NCI-H69 (cell line): ENCODE results near the gene COL26A1.
"Not testable (repeated sequence)": the region's sequence is repeated elsewhere in the genome, so short reads cannot be mapped to it uniquely, and the experiment has no call there.

Experiments
- DNase-seq: peaks from one replicate; lab custom pipeline; 2025; lab: John Stamatoyannopoulos, UW

The COL26A1 gene

DNA sequence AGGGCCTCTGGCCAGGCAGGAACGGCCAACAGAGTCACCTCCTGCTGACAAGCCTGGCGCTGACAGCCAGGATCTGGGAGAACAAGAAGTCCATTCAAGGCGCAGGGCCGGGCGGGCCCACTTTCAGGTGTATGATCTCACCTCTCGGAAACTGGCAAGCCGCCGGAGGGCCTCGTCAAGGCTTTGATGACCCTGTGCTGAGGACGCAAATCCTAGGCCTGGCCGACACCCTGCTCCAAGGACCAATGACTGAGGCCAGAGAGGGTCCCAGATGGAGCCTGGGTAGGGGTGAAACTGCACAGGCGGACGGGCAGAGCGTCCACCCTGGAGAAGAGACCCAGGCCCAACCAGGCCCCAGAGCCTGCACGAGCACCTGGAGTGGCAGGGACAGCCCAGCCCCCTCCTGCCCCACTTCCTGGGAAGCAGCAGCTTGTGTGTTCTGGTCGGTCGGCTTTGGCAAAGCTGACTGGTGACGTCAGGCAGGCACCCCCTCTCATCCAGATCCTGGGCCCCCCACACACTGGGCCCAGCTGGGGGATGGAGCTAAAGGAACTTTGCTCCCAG lies 235.8 kb downstream of the COL26A1 start:
- DNase-seq, result no peak

DNA sequence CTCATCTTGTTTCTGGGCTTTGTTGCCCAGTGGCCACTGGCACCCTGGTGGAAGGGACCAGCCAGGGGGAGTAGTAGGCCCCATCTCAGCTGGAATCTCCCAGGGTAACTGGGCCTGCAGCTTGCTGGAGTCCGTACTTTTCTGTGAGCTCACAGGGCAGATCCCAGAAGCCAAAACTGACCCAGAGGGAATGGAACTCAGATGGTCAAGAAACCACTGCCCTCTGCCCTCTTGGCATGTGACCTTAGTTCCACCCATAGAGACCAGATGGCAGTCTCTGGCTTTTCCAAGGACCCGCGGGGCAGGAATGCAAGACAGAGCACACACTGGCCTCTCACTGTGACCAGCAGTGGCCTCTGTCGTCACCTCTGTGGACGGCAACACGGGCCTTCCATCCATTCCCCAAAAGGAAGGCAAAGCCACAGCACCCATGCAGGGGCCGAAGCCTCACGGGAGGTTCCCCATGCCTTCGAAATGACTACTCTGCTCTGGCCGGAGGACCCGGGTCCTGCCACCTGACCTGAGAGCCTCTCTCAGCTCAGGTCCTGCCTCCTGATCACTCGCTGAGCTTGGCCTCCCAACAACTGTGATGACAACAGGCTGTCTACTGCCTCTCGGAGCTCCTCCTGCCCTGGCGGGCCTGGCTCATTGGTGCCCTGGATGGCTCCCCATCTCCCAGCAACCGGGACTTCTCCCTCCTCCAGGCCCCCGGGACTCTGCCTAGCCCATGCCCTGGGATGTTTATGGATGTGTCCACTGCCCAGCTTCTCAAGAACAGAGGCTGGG lies 236.5 kb downstream of the COL26A1 start:
- no peak for DNase-seq

DNA sequence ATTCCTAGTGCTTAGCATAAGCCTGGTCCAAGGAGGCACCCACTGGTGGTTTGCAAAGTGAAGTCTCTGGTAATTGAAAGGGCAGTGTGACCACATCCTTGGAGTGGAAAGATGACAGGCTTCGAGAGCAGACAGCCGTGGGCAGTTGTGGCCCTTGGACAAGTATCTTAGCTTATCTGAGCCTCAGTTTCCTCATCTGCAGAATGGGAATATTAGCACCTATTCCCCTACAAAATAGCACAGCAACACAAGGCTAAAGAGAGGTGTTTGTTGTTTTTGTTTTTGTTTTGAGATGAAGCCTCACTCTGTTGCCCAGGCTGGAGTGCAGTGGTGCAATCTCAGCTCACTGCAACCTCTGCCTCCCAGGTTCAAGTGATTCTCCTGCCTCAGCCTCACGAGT lies 237.1 kb downstream of the COL26A1 start:
- DNase-seq, result no peak

DNA sequence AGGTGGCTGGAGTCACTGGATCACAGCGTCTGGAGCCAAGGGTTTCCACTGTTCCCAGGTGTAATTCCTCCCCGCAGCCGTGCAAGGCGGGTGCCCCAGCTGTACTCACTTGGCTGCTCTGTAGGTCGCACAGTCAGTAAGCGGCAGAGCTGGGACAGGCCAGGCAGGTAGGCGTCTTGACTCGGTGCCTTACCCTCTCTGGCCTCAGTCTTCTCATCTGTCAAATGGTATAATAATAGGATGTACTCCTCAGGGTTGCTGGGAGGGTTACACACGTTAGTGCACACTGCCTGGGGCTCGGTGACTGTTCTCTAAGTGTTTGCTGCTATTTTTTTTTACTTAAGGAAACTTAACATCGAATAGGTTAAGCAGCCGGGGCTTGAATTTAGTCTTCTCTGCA lies 239.4 kb downstream of the COL26A1 start:
- no peak for DNase-seq

DNA sequence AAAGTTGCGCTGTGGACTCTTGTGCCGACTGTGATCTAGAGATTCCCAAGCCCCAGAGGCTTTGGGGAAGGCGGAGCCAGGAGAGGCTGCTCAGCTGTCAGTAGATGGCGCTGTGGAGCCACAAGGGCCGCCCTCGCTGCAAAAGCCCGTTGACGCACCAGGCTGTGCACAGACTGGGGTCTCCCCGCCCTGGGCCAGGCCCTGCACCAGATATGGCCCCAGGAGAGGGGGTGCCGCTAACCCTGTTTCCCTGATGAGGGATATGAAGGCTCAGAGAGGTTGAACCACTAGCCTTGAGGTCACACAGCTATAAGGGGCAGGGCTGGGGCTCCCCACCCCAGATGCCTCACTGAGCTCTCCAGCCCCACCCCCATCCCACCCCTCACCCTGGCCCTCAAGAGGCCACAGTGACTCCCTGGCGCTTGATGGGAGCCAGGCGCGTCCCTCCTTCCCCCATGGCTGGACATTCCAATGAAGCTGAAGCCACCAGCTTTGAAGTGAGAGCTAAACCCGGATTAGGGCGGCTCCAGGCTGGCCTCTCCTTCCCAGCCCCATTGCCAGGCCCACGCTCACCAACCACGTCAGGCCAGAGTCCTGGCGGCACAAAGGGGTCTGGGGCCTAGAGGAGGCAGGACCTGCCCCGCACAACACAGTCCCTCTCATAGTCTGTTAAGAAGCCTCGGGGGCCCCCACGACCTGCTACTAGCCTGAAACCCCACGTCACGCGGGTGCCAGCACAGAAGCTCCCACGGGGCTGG lies 240.0 kb downstream of the COL26A1 start:
- DNase-seq, result peak; percentile 78

DNA sequence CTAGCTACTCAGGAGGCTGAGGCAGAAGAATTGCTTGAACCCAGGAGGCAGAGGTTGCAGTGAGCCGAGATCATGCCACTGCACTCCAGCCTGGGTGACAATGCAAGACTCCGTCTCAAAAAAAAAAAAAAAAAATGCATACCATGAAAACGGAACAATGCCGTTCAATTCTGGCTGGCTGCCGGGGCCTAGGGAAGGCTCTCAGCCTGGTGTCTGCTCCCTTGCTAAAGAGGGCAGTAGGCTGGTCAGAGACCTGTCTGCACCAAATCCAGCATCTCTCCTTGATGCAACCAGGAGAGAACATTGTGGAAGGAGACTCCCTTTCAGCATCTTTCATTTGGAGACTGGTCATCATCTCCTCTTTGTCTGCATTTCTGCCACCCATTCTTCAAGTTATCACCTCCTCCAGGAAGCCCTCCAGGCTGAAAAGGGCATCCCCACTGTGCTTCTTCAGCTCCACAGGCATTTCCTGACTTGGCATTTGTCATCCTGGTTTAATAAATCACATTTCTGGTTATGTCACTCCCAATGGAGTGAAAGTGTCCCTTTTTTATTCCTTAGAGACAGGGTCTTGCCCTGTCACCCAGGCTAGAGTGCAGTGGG lies 241.8 kb downstream of the COL26A1 start:
- DNase-seq, result no peak

DNA sequence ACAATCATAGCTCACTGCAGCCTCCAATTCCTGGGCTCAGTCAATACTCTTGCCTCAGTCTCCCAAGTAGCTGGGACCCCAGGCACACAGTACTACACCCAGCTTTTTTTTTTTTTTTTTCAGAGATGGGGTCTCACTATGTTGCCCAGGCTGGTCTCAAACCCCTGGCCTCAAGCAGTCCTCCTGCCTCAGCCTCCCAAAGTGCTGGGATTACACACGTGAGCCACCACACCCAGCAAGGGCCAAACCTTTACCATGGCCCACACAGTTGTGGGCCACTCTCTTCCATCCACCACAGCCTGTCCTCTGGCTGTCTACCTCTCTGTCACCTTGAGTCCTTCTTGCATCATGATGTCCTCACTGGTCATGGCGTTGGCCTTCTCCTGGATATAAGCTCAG lies 242.3 kb downstream of the COL26A1 start:
- DNase-seq, result not testable (repeated sequence)

DNA sequence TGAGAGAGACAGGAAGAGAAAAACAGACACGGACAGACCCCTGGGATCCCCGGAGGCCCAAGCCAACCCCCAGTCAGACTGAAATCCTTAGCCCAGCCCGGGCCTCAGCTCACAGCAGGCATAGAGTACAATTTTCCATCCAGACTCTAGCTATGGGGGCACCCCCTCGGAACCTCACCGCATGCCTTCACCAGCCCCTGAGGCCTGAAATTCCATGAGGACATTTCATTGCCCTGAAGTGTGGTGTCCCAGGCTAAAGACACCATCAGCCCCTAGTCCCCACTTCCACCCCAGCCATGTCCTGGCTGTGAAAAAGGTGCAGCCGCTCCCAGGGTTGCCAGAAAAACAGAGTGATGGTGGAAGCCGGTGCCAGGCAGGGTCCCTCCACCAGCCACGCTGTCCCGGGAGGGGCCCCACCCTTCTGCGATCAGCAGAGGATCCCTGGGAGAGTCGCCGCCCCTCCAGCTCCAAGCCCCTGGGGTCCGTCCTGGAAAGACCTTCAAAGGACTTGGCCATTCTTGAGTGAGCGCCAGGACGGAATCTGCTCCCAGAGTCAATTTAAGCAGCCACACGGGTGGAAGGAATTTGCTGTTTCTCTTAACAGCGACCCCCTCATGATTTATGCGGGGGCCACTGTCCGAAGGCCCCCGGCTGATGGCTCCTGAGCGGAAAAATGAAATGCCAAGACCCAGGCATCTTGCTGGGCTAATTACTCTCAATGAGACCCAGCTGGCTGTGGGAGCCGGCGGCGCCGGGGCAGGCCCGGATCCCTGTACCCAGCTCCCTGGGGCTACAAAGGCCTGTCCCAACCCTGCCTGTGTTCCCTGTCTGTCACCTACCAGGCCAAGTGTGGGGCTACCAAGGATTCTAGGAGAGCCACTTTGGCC lies 243.2 kb downstream of the COL26A1 start:
- no peak for DNase-seq

DNA sequence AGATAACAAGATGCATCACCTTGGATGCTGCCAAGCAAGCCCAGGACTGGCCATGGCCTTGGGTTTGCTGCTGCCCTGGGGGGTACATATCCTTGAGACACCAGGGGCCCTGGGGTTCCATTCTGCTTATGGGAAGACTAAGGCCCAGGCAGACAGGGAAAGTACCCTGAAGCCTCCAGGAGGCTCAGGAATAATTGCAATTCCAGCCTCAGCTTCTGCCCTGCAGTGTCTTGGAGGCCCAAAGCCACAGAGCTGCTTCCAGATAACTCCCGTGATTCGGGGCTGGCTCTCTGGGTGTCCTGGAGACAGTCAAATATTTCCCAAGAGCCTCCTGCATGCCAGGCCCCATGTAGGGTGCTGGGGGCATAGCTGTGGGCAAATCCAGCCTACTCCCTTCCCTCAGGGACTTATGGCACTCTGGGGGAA lies 243.8 kb downstream of the COL26A1 start:
- DNase-seq, result no peak
